IMR-90 (cell line): ENCODE results near the gene GALNT12. TPM values are rescaled to one million over a fixed set of nuclear protein-coding genes. Genes with fewer than 3 reads are reported as not detected.

ENCODE experiments used
- ATAC-seq: fragments of 200-7000 bp; cut with Tn5 transposase; 2 replicates; pipeline ENCODE4 v1.9.1; 2020; ENCODE audit warnings: low read depth, mild to moderate bottlenecking, moderate library complexity
- BruUV-seq: library from RNA; stranded (reverse); fragments of 400-500 nt; replicated peaks from 2 replicates; lab custom pipeline; 2021; lab: Mats Ljungman, UMichigan
- CTCF ChIA-PET: fragments of 300-600 bp; formaldehyde crosslinking; extraction: SDS; loops from one replicate; lab custom pipeline; 2021; ENCODE audit warnings: antibody characterized with exemption; lab: Yijun Ruan, JAX
- POLR2A ChIA-PET: fragments of 300-600 bp; sonication (Branson Sonifier 250); formaldehyde crosslinking; loops from one replicate; lab custom pipeline; 2022; ENCODE audit warnings: antibody characterized with exemption; ENCODE audit not compliant: unreplicated experiment; lab: Charles Lee
- DNase-seq: peaks from one replicate; pipeline ENCODE4 v3.0.0; 2013
- H2AFZ ChIP-seq: replicated peaks from 2 replicates; pipeline ENCODE3; 2013; ENCODE audit warnings: low read length, mild to moderate bottlenecking; ENCODE audit not compliant: poor library complexity
- H2AK5ac ChIP-seq: 2 replicates; pipeline ENCODE4 v1.6.1; 2013; ENCODE audit warnings: low read depth, low read length, inconsistent platforms
- H2AK9ac ChIP-seq: replicated peaks from 2 replicates; pipeline ENCODE3; 2013; ENCODE audit warnings: mild to moderate bottlenecking, low read depth, low read length, moderate library complexity; ENCODE audit not compliant: poor library complexity
- H2BK120ac ChIP-seq: 2 replicates; pipeline ENCODE4 v1.6.1; 2013; ENCODE audit warnings: low read depth, low read length, inconsistent platforms
- H2BK15ac ChIP-seq: 3 replicates; pipeline ENCODE4 v1.6.1; 2013; ENCODE audit warnings: low read depth, low read length, inconsistent platforms
- H2BK20ac ChIP-seq: 2 replicates; pipeline ENCODE4 v1.6.1; 2013; ENCODE audit warnings: low read depth, mild to moderate bottlenecking, inconsistent platforms, low read length, moderate library complexity
- H2BK5ac ChIP-seq: 2 replicates; pipeline ENCODE4 v1.6.1; 2013; ENCODE audit warnings: mild to moderate bottlenecking, low read depth, low read length, inconsistent platforms; ENCODE audit not compliant: poor library complexity, severe bottlenecking
- H3K14ac ChIP-seq: replicated peaks from 2 replicates; pipeline ENCODE4 v1.6.1; 2013; ENCODE audit warnings: low read depth, low read length, inconsistent platforms
- H3K18ac ChIP-seq: 2 replicates; pipeline ENCODE4 v1.6.1; 2013; ENCODE audit warnings: low read depth, low read length, control low read depth
- H3K23ac ChIP-seq: 2 replicates; pipeline ENCODE4 v1.6.1; 2013; ENCODE audit warnings: low read depth, low read length, inconsistent platforms
- H3K27ac ChIP-seq: 2 replicates; pipeline ENCODE4 v1.5.1; 2013; ENCODE audit warnings: mild to moderate bottlenecking, control low read depth, low read length; ENCODE audit not compliant: insufficient read depth
- H3K27me3 ChIP-seq: 2 replicates; pipeline ENCODE4 v1.6.1; 2013; ENCODE audit warnings: low read length; ENCODE audit not compliant: control insufficient read depth, insufficient read depth
- H3K36me3 ChIP-seq: 2 replicates; pipeline ENCODE4 v1.6.1; 2013; ENCODE audit warnings: low read length, mixed read lengths; ENCODE audit not compliant: control insufficient read depth, insufficient read depth
- H3K4ac ChIP-seq: 2 replicates; pipeline ENCODE4 v1.6.1; 2013; ENCODE audit warnings: low read depth, low read length, inconsistent platforms
- H3K4me1 ChIP-seq: 2 replicates; pipeline ENCODE4 v1.6.1; 2013; ENCODE audit warnings: low read length, mixed read lengths; ENCODE audit not compliant: control insufficient read depth, insufficient read depth
- H3K4me2 ChIP-seq: 2 replicates; pipeline ENCODE4 v1.6.1; 2013; ENCODE audit warnings: low read depth, mild to moderate bottlenecking, control low read depth, low read length, moderate library complexity
- H3K4me3 ChIP-seq: 2 replicates; pipeline ENCODE4 v1.5.1; 2013; ENCODE audit warnings: low read depth, mild to moderate bottlenecking, control low read depth, low read length, moderate library complexity; ENCODE audit not compliant: insufficient read depth
- H3K56ac ChIP-seq: 2 replicates; pipeline ENCODE4 v1.6.1; 2013; ENCODE audit warnings: low read length, inconsistent platforms; ENCODE audit not compliant: insufficient read depth; ENCODE audit errors: extremely low read depth
- H3K79me1 ChIP-seq, 2 experiments: 2 replicates each; pipeline ENCODE4 v1.6.1; 2013; ENCODE audit warnings: low read length in 2 of 2, inconsistent platforms in 1 of 2, low read depth in 1 of 2
- H3K9ac ChIP-seq: 2 replicates; pipeline ENCODE4 v1.6.1; 2013; ENCODE audit warnings: low read depth, low read length, control low read depth
- H3K9me1 ChIP-seq: 2 replicates; pipeline ENCODE4 v1.6.1; 2013; ENCODE audit warnings: low read length, inconsistent platforms; ENCODE audit not compliant: insufficient read depth
- H3K9me3 ChIP-seq: 2 replicates; pipeline ENCODE4 v1.6.1; 2013; ENCODE audit warnings: low read length; ENCODE audit not compliant: control insufficient read depth, insufficient read depth
- H4K20me1 ChIP-seq: 2 replicates; pipeline ENCODE4 v1.6.1; 2013; ENCODE audit warnings: low read length, inconsistent platforms; ENCODE audit not compliant: insufficient read depth
- H4K5ac ChIP-seq: 2 replicates; pipeline ENCODE4 v1.6.1; 2013; ENCODE audit warnings: mild to moderate bottlenecking, low read depth, low read length, control low read depth
- H4K8ac ChIP-seq, 2 experiments: 2 replicates each; pipeline ENCODE4 v1.6.1; 2013; ENCODE audit warnings: low read depth in 2 of 2, low read length in 2 of 2, control low read depth in 1 of 2, inconsistent platforms in 1 of 2
- H4K91ac ChIP-seq: 2 replicates; pipeline ENCODE4 v1.6.1; 2013; ENCODE audit warnings: low read depth, low read length, inconsistent platforms; ENCODE audit not compliant: insufficient read depth
- BHLHE40 ChIP-seq: fragments of 150-350 bp; IDR thresholded peaks from 2 replicates; pipeline ENCODE4 v1.6.1; 2016; ENCODE audit warnings: mild to moderate bottlenecking, low read depth, low read length
- CEBPB ChIP-seq: IDR thresholded peaks from 2 replicates; pipeline ENCODE4 v1.6.1; 2012; ENCODE audit warnings: low read depth, low read length, improper control_type of control experiment
- CHD1 ChIP-seq: IDR thresholded peaks from 2 replicates; pipeline ENCODE4 v1.6.1; 2012; ENCODE audit warnings: low read depth, low read length, improper control_type of control experiment
- CTCF ChIP-seq: conservative IDR thresholded peaks from 2 replicates; pipeline ENCODE4 v1.5.1; 2012; ENCODE audit warnings: mild to moderate bottlenecking, low read depth, low read length, improper control_type of control experiment
- ELK1 ChIP-seq: fragments of 150-350 bp; IDR thresholded peaks from 2 replicates; pipeline ENCODE4 v1.6.1; 2016; ENCODE audit warnings: low read depth, mild to moderate bottlenecking, low read length, moderate library complexity, borderline replicate concordance
- FOS ChIP-seq: fragments of 150-350 bp; IDR thresholded peaks from 2 replicates; pipeline ENCODE4 v1.6.1; 2016; ENCODE audit warnings: low read depth, low read length
- MAFK ChIP-seq: IDR thresholded peaks from 2 replicates; pipeline ENCODE4 v1.6.1; 2012; ENCODE audit warnings: low read depth, low read length, improper control_type of control experiment
- MAZ ChIP-seq: IDR thresholded peaks from 2 replicates; pipeline ENCODE4 v1.6.1; 2012; ENCODE audit warnings: low read depth, mild to moderate bottlenecking, low read length, improper control_type of control experiment, moderate library complexity, borderline replicate concordance
- MXI1 ChIP-seq: IDR thresholded peaks from 2 replicates; pipeline ENCODE4 v1.6.1; 2012; ENCODE audit warnings: low read depth, mild to moderate bottlenecking, low read length, moderate library complexity, borderline replicate concordance
- NFE2L2 ChIP-seq: fragments of 150-350 bp; IDR thresholded peaks from 2 replicates; pipeline ENCODE4 v1.6.1; 2016; ENCODE audit warnings: low read depth, mild to moderate bottlenecking, low read length
- POLR2A ChIP-seq: IDR thresholded peaks from 2 replicates; pipeline ENCODE4 v1.6.1; 2012; ENCODE audit warnings: mild to moderate bottlenecking, low read depth, low read length
- RAD21 ChIP-seq: IDR thresholded peaks from 2 replicates; pipeline ENCODE4 v1.6.1; 2012; ENCODE audit warnings: low read length, improper control_type of control experiment
- RCOR1 ChIP-seq: IDR thresholded peaks from 2 replicates; pipeline ENCODE4 v1.6.1; 2012; ENCODE audit warnings: mild to moderate bottlenecking, low read length, improper control_type of control experiment; ENCODE audit not compliant: insufficient replicate concordance
- RFX5 ChIP-seq: IDR thresholded peaks from 2 replicates; pipeline ENCODE4 v1.8.0; 2012; ENCODE audit warnings: low read depth, mild to moderate bottlenecking, low read length, moderate library complexity
- SMC3 ChIP-seq: fragments of 150-350 bp; IDR thresholded peaks from 2 replicates; pipeline ENCODE4 v1.6.1; 2016; ENCODE audit warnings: low read depth, mild to moderate bottlenecking, antibody characterized with exemption, low read length, moderate library complexity
- WGBS, 2 experiments: methylation state at CpG; one replicate each; pipeline versions ENCODE4 v1.1.5 to v1.1.7; 2013; ENCODE audit warnings: missing lambda C conversion rate in 2 of 2; ENCODE audit not compliant: insufficient read length in 1 of 2; ENCODE audit errors: extremely low coverage in 2 of 2; 5-methylcytosine and 5-hydroxymethylcytosine counted together
- dilution Hi-C: fragments of 300-500 bp; cut with HindIII; formaldehyde crosslinking; loops from one replicate; pipeline ENCODE4 v1.14.3; 2018; ENCODE audit warnings: low sequenced_read_pairs; ENCODE audit not compliant: unreplicated experiment
- in situ Hi-C: fragments of 300-500 bp; cut with MboI; formaldehyde crosslinking; loops from 3 replicates; pipeline ENCODE4 v1.14.3; 2019; ENCODE audit warnings: low sequenced_read_pairs, inconsistent platforms, mixed read lengths
- intact Hi-C: fragments of 100-400 bp; cut with micrococcal nuclease; formaldehyde crosslinking; loops from 2 replicates; pipeline ENCODE4 v1.10.0; 2022
- polyA plus RNA-seq, 3 experiments: library from polyadenylated mRNA; depleted of rRNA; stranded (reverse); fragments of >200 nt; gene quantifications; 2 replicates each; pipeline ENCODE4 v1.2.3, GENCODE V29; 2012; ENCODE audit warnings: low replicate concordance in 1 of 3
- total RNA-seq: library from RNA; depleted of rRNA; stranded (reverse); fragments of >200 nt; gene quantifications from 2 replicates; pipeline ENCODE4 v1.2.3, GENCODE V29; 2012
- TF ChIP-seq, protein P1 (sequence below): fragments of 150-350 bp; IDR thresholded peaks from 2 replicates; pipeline ENCODE4 v1.6.1; 2017; ENCODE audit warnings: mild to moderate bottlenecking, antibody characterized with exemption, low read length, low read depth

GALNT12 gene
- total and polyA plus RNA-seq, 2 of the 4 experiments (the other 2 are of a cell fraction), result 2.3 to 2.5 TPM

DNA sequence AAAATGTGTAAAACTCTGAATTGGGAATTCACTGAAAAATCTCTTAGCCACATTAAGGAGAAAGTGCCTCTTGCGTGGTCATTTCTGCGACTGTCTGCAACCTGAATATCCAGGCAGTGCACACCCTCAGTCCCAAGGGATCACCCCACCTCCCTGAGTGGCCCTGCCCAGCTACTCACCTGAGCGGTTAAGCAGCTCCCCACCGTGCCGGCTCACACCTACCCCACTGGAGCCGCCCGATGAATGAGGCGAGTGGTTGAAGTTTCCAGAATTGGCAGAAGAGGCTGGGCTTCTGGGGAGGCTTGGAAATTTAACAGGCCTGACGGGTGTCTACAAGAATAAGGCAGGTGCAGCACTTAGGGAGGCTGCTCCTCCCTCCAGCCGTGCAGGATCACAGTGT lies 36.8 kb upstream of the GALNT12 start:
- no peak overlapping the region for H2AK5ac ChIP-seq
- DNase-seq, result no peak
- ATAC-seq, result no peak
- H4K91ac ChIP-seq, result no peak overlapping the region
- no peak overlapping the region for H3K14ac ChIP-seq
- peaks cover 57% of the 10 kb centered on the region for H3K36me3 ChIP-seq
- no peak overlapping the region for H3K56ac ChIP-seq
- ChIA-PET POLR2A (no interaction called here), CTCF (interaction anchor here (0.6 kb wide), 1 partner anchor 459 kb away, joined by 3 read pairs; no protein-coding TSS in a partner anchor)
- intact Hi-C loops, result no loop called here
- no peaks in the 10 kb centered on the region for H4K20me1 ChIP-seq
- dilution Hi-C loops, result no loop called here
- WGBS, 2 experiments, result no CpG with 5 or more reads among the region's 10 CpGs
- no peaks in the 10 kb centered on the region for H3K9me3 ChIP-seq
- no peak overlapping the region for H3K4me2 ChIP-seq
- in situ Hi-C loops, result loop anchor here (5.0 kb wide), 1 partner anchor 453 kb away; no protein-coding TSS in a partner anchor
- 0 out of 2 replicates have a peak, but pooled peaks cover 1% of the 10 kb centered on the region for H3K4me1 ChIP-seq
- no peaks in the 10 kb centered on the region for H3K27me3 ChIP-seq
- BruUV-seq, result no TSS peak
- H3K4me3 ChIP-seq, result no peak overlapping the region
- no peak overlapping the region for H4K8ac ChIP-seq
- no peak overlapping the region for H2AFZ ChIP-seq
- no peak overlapping the region for H3K9ac ChIP-seq
- TF ChIP-seq SMC3, result no peak
- no peak for TF ChIP-seq BHLHE40
- TF ChIP-seq RFX5, result no peak
- TF ChIP-seq RAD21, result no peak
- no peak for TF ChIP-seq NFE2L2
- TF ChIP-seq ELK1, result no peak
- TF ChIP-seq CEBPB, result no peak
- TF ChIP-seq MAFK, result no peak
- TF ChIP-seq CHD1, result no peak
- TF ChIP-seq RCOR1, result no peak
- no peak for TF ChIP-seq FOS
- TF ChIP-seq, protein P1, sequence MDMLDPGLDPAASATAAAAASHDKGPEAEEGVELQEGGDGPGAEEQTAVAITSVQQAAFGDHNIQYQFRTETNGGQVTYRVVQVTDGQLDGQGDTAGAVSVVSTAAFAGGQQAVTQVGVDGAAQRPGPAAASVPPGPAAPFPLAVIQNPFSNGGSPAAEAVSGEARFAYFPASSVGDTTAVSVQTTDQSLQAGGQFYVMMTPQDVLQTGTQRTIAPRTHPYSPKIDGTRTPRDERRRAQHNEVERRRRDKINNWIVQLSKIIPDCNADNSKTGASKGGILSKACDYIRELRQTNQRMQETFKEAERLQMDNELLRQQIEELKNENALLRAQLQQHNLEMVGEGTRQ, result no peak
- TF ChIP-seq MXI1, result no peak
- TF ChIP-seq MAZ, result no peak
- no peak for TF ChIP-seq CTCF
- no peak for TF ChIP-seq POLR2A
- H3K23ac ChIP-seq, result no peak overlapping the region
- H2AK9ac ChIP-seq, result no peak overlapping the region
- H3K79me1 ChIP-seq, result peaks cover 0 to 5% of the 10 kb centered on the region in 2 experiments; a peak in 2 of 4 replicates
- 0 out of 2 replicates have a peak, but pooled peaks cover 3% of the 10 kb centered on the region for H3K9me1 ChIP-seq
- no peak overlapping the region for H3K4ac ChIP-seq
- no peak overlapping the region for H2BK20ac ChIP-seq
- no peak overlapping the region for H3K18ac ChIP-seq
- no peak overlapping the region for H2BK15ac ChIP-seq
- no peak overlapping the region for H4K5ac ChIP-seq
- H3K27ac ChIP-seq, result no peak overlapping the region
- no peak overlapping the region for H2BK5ac ChIP-seq
- H2BK120ac ChIP-seq, result no peak overlapping the region
